Mammary epithelial cell (primary cell): ENCODE measurements around the gene UGT1A7.
"Not testable (repeated sequence)": the region's sequence is repeated elsewhere in the genome, so short reads cannot be mapped to it uniquely, and the experiment has no call there.

ENCODE experiments used
- CTCF ChIP-seq, 2 donors: IDR thresholded peaks in 1 of 2; conservative IDR thresholded peaks in 1 of 2; 2 replicates each; pipeline ENCODE4 v1.5.1; 2011 to 2012; ENCODE audit warnings: inconsistent platforms in 2 of 2, low read length in 2 of 2, mild to moderate bottlenecking in 2 of 2, control low read depth in 1 of 2, low read depth in 1 of 2; ENCODE audit not compliant: insufficient read depth in 1 of 2; ENCODE audit errors: extremely low read depth in 1 of 2
- EZH2 ChIP-seq: IDR thresholded peaks from 2 replicates; pipeline ENCODE4 v1.6.1; 2012; ENCODE audit warnings: low read length, inconsistent platforms, borderline replicate concordance

- not testable (repeated sequence) for TF ChIP-seq CTCF (conservative IDR thresholded peaks at IDR 0.05 in 1 of 2, IDR thresholded peaks at IDR 0.05 in 1 of 2; ENCODE audit: extremely low read depth in 1 of 2, insufficient read depth in 1 of 2, low read depth in 1 of 2, low read length in 2 of 2); EZH2
These were observed 55.4 kb downstream of the UGT1A7 start for GRCh38 chr2:233736868-233737653.
